Brain pericyte (primary cell): ENCODE data around the gene NCAM2.

ENCODE experiments used
- DNase-seq: peaks from one replicate; pipeline ENCODE4 v3.0.0-alpha.2; 2012; ENCODE audit warnings: low read depth, low spot score

The NCAM2 gene

GRCh38 chr21:21028275-21028820 lies 30.1 kb downstream of the NCAM2 start:
- DNase-seq: no peak

GRCh38 chr21:21029164-21029563 lies 31.0 kb downstream of the NCAM2 start:
- no peak for DNase-seq

- DNase-seq: no peak
Observed at GRCh38 chr21:21030311-21030710, 32.1 kb downstream of the NCAM2 start.

- no peak for DNase-seq
Observed at GRCh38 chr21:21034036-21034435, 35.8 kb downstream of the NCAM2 start.

- DNase-seq: no peak
Observed at GRCh38 chr21:21039624-21040170, 41.5 kb downstream of the NCAM2 start.

- no peak for DNase-seq
Observed at GRCh38 chr21:21045518-21045917, 47.3 kb downstream of the NCAM2 start.

- no peak for DNase-seq
Observed at GRCh38 chr21:21046063-21046462, 47.9 kb downstream of the NCAM2 start.

- no peak for DNase-seq
Observed at GRCh38 chr21:21051109-21052055, 53.2 kb downstream of the NCAM2 start.

- DNase-seq: no peak
Observed at GRCh38 chr21:21052672-21053071, 54.5 kb downstream of the NCAM2 start.

GRCh38 chr21:21057349-21058062 lies 59.3 kb downstream of the NCAM2 start:
- DNase-seq: no peak

- no peak for DNase-seq
Observed at GRCh38 chr21:21063828-21064227, 65.6 kb downstream of the NCAM2 start.

GRCh38 chr21:21064353-21064752 lies 66.1 kb downstream of the NCAM2 start:
- DNase-seq: no peak

- DNase-seq: no peak
Observed at GRCh38 chr21:21067375-21067774, 69.2 kb downstream of the NCAM2 start.

- no peak for DNase-seq
Observed at GRCh38 chr21:21074305-21074704, 76.1 kb downstream of the NCAM2 start.

GRCh38 chr21:21076051-21076450 lies 77.8 kb downstream of the NCAM2 start:
- DNase-seq: no peak

- no peak for DNase-seq
Observed at GRCh38 chr21:21076491-21076890, 78.3 kb downstream of the NCAM2 start.

- DNase-seq: no peak
Observed at GRCh38 chr21:21079646-21080045, 81.4 kb downstream of the NCAM2 start.

- no peak for DNase-seq
Observed at GRCh38 chr21:21084179-21084578, 86.0 kb downstream of the NCAM2 start.

- DNase-seq: no peak
Observed at GRCh38 chr21:21085206-21085605, 87.0 kb downstream of the NCAM2 start.

- no peak for DNase-seq
Observed at GRCh38 chr21:21096956-21097355, 98.7 kb downstream of the NCAM2 start.

GRCh38 chr21:21097466-21097865 lies 99.3 kb downstream of the NCAM2 start:
- DNase-seq: no peak

GRCh38 chr21:21101911-21102310 lies 103.7 kb downstream of the NCAM2 start:
- no peak for DNase-seq
